Measurements from ENCODE around the gene MYO1D.
"Not testable (repeated sequence)": the region's sequence is repeated elsewhere in the genome, so short reads cannot be mapped to it uniquely, and the experiment has no call there.

The MYO1D gene

DNA sequence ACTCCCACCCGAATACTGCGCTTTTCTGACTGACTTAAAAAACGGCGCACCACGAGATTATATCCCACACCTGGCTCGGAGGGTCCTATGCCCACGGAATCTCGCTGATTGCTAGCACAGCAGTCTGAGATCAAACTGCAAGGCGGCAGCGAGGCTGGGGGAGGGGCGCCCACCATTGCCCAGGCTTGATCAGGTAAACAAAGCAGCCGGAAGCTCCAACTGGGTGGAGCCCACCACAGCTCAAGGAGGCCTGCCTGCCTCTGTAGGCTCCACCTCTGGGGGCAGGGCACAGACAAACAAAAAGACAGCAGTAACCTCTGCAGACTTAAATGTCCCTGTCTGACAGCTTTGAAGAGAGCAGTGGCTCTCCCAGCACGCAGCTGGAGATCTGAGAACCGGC lies 10.5 kb upstream of the MYO1D start:
- DNase-seq, result not testable (repeated sequence)

DNA sequence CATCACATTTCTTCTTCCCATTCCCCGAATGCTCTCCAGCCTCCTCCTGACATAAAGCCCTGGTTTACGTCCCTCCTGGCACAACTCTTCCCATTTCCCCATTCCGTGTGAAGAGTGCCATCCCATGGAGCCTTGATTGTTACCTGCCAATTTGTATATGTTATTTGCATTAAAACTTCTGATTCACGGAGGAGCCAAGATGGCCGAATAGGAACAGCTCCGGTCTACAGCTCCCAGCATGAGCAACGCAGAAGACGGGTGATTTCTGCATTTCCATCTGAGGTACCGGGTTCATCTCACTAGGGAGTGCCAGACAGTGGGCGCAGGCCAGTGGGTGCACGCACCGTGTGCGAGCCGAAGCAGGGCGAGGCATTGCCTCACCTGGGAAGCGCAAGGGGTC lies 10.0 kb upstream of the MYO1D start:
- DNase-seq, result not testable (repeated sequence)

DNA sequence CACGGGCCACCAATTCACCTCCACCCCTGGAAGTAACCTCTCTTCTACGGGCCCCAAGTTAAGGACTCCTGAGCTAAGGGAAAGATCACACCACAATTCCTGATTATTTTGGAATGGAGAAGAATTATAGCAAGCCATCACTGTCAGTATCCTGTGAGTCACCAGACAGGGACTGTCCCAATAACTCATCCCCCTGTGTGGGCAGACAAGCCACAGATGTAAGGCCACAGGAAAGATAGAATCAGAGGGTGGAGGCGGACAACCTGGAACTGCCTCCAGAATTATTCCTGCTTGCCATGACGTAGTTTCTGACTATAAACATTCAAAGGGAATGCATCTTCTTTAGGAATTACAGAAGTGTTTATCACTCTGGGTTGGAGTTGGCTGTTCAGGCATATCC lies 5.8 kb upstream of the MYO1D start:
- DNase-seq, result no peak

DNA sequence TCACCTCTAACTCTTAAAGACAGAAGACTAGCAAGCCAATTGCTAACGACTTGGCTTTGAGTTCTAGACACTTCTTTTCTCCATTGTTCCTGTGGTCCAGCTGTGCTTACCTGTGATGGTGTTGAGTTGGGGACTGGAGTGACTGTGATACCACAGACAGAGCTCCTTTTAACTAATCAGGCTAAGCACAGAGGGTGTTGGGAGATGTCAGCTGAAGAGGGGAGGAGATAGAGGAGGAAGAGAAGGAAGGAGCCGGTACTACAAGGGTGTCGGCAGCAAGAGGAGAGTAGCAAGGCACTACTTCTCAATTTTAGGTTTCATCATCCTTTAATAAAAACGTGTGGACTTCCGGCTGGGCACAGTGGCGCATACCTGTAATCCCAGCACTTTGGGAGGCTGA lies 5.1 kb upstream of the MYO1D start:
- no peak for DNase-seq

DNA sequence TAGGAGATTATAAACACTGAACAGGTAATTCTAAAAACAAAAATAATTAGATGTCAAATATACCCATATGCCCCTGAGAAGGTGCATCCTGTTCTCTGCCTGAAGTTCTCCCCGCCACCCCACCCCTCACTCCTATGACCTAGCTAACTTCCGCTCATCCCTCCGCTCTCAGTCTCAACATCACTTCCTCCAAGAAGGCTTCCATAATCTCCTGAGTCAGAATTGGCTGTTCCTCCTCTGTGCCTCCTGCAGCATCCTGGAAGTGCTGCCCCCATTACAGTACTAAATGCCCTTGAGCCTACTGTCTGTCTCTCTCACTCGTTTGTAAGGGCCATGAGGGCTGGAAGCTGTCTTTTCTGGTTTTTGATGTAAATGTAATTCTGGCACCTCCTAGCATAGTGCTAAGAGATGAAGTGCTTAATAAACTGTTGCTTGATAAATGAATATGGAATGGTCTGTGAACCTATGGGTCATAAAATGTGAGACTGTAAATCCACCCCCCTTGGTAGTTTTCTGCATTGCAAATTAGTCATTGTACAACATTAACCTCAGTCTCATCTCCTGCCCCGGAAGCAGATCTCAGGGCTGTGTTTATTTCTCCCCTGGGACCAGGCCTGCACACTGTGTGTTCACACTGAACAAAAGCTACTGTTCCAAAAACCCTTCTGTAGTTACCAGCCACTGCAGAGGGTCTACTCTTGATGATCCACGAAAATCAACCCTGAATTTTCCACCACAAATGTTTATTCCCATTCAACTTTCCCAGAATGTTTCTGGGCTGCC lies 3.9 kb upstream of the MYO1D start:
- DNase-seq, result no peak

- no peak for DNase-seq
Observed at GRCh38 chr17:32879134-32879533, 2.2 kb upstream of the MYO1D start.

- peak in 1 of 2 experiments; percentile 23 for DNase-seq
Observed at GRCh38 chr17:32878211-32878610, 1.3 kb upstream of the MYO1D start.

DNA sequence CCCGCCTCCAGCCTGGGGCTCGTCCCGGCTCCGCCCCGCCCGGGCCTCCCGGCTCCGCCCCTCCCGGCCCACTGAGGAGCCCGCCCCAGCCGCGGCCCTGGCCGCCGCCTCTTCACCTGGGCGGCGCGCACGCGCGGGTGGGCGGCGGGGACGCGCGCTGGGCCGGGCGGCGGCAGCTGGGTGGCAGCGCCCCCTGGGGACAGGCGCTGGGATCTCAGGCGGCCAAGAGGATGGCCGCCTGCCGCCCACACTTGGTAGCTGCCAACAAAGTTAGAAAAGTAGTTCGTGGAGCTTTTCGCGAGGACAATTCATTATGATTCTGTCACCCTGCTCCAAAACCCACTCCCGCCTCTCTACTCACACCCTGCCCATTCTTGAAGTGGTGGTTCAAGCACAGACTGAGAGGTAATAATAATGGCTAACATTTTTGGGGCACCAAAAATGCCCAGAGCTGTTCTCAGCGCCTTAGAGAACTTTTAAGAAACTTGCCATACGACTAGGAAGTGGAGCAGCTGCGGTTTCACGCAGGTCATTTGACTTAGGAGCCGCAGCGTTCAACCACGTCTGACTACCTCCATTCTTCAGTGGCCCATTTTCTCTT lies 340 bp upstream of the MYO1D start:
- peak; percentile 81 to 86 for DNase-seq

DNA sequence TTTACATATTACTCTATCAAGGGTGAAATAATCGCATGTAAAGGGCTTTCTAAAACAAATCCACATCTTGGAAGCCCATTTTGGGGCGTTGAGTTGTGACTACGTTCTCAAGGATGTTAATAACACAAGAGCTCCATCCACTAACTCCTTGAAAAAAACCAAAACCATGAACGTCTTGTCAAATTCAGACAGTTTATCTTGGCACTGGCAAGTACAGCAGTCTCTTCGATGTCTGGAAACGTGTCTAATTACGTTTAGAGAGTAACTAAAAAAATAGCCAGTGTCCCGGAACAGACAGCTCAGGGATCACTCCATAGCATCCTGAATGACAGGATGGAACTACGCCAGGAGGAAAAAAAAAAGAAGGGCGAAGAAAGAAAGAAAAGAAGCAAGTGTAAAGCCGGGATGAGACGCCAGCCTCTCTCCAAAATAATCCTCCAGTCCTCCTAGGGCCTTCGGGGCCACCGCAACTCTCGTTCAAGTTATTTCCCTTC lies 954 bp downstream of the MYO1D start:
- no peak for DNase-seq

DNA sequence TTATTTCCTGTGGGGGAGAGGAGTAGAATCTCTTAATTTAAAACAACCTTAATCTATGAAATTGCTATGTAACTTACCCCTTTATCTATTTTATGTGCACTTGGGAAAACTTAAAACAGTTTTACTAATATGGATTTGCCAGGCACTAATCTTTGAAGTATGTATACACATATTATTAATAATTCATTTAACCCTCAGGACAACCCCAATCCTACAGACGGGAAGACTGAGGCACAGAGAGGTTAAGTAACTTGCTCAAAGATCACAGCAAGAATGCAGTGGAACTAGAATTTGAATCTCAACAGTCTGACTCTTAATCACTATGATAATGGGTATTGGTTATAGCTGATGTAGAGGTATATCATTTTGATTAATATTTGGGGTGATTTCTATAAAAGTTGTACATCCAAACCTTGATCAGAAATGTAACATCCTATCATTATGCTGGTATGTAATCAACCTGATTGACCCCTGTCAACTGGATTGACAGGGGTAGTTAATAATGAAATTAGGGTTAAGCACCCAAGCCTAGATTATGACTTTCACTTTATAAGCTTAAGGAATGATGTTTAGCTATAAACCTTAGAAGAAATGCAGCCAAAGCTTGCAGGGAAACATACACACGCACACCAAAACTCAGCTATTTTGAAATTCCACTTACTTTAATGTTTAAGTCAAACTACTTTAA lies 1.6 kb downstream of the MYO1D start:
- no peak for DNase-seq

DNA sequence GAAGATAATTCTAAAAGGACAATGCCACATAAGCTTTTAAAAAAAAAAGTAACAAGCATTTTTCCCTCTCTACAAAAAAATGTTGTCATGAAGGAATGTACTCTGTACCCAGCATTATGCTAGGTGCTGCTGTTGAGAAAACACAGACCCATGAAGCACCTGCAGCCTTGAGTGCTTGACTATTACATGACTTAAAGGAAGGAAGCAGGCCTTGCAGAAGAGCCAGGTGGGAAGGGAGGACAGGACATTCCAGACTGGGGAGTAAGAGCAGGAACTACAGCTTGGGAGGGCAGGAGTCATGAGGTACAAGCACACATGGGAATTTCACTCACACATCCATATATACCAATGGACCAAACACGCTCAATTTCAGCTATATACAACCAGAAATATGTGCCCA lies 3.8 kb downstream of the MYO1D start:
- DNase-seq, result no peak

DNA sequence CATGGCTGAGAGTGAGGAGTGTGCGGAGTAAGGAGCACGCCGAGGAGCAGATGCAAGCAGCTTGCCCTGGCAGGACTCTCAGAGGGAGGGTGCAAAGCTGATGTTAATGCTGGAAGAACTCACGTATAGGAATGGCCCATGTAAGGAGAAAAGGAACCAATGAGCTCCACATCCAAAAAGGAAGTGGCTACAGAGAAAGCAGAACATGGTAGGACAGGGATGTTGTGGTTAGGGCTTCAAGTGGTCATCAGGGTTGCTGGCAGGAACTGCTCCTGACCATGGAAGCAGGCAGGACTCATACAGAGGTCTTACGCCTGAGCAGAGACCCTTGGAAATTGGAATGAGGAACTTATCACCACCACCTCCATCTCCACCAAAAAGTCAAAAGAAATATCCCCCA lies 5.2 kb downstream of the MYO1D start:
- peak; percentile 90 to 92 for DNase-seq

- DNase-seq, result no peak
Observed at GRCh38 chr17:32870969-32871368, 6.0 kb downstream of the MYO1D start.

DNA sequence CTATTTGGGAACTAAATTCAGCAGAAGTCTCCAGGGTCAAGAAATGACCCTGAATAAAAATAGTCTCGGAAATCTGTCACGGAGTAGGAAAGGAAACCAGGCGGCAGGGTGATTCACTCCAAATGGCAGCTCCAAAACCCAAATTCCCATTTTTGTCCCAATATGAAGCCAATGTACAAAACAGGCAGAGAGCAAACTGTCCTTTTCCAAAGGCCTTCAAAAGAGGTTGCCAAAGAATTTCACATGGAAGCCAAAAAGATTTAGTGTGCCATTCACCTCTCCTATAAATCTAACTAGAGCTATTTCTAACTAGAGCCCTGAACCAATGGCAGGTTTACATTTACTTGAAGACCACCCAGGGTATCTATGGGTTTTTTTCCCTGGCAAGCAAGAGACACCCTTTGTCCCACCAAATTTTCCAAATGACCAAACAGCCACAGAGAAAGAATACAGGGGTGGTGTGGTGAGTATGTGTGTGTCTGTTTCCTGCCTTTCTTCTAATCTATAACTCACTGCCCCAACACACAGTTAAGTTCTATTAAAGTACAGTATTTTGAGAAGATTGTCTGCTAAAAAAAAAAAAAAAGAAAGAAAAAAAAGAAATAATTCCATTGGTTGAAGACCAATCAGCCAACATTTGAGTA lies 6.8 kb downstream of the MYO1D start:
- DNase-seq, result no peak

GRCh38 chr17:32869345-32870026 lies 7.4 kb downstream of the MYO1D start:
- DNase-seq, result no peak

DNA sequence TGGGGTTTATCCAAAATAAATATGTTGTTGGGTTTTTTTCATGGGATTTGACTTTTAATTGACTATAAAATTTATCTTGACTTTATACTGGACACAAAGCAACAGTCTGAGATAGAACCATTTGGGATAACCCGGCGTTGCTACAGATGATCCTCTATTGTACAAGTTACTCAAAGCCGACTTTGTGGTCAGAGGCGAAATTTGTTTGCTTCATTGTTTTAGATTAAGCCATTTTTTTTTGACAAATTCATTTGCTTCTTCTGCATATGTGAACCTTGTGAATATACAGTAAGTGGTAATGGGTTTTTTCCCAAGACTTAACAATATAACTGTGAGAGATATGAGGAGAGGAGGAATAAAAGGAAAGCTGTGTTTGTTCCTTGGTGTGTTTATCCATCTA lies 11.8 kb downstream of the MYO1D start:
- DNase-seq, result no peak

DNA sequence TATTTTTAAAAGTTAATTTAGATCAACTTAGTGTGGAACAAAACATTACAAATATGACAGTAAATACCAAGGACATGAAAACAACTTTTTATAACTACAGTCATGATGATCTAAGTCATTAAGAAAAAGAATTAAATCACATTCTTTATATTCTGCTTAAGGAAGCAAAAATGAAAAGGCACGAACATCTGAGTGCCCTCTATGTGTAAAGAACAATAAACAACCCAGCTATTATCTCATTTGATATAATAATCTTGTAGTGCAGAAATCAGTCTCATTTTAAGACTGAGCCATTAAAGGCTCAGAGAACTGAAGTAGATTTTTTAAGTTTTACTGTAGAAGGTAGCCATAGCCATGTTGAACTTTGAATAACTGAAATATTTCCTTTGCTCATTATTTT lies 13.4 kb downstream of the MYO1D start:
- no peak for DNase-seq

DNA sequence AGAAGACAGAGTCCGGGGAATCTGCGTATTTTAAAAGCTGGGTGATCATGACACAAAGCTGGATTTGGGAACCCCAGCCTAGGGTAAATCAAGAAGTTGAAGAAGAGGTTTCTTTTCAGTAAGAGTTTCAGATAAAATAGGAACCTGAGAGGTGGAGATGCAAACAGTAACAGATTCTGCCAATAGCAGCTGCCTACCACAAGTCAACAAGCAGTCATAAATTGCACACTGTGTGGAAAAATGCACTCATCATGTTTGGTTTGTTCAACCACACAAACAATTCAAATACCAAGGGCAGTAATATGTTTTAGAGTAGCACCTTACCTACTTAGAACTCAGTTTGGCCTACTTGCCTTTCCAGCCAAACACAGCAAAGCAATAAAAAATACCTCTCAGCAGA lies 14.0 kb downstream of the MYO1D start:
- no peak for DNase-seq

DNA sequence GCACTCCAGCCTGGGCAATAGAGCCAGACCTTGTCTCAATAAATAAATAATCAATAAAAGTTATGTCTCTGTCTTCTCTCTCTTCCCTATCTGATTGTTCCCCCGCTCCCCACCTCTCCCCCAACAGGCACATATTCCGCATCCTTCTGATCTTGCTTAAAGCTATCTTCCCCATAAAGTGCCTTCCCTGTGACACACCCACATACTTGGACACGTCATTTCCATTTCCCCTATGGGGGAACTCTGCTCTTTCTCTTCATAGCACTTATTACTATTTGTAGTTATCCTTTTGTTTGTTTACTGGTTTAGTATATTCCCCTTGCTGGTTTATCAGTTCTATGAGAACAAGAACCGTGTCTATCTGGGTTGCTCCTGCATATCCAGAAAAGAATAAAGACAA lies 14.9 kb downstream of the MYO1D start:
- DNase-seq, result no peak

- DNase-seq, result no peak
Observed at GRCh38 chr17:32859857-32860525, 16.9 kb downstream of the MYO1D start.

- DNase-seq, result no peak
Observed at GRCh38 chr17:32855620-32856019, 21.3 kb downstream of the MYO1D start.

- DNase-seq, result no peak
Observed at GRCh38 chr17:32854832-32855389, 22.0 kb downstream of the MYO1D start.
